ENCODE measurements around the gene ACOT11.

DNA sequence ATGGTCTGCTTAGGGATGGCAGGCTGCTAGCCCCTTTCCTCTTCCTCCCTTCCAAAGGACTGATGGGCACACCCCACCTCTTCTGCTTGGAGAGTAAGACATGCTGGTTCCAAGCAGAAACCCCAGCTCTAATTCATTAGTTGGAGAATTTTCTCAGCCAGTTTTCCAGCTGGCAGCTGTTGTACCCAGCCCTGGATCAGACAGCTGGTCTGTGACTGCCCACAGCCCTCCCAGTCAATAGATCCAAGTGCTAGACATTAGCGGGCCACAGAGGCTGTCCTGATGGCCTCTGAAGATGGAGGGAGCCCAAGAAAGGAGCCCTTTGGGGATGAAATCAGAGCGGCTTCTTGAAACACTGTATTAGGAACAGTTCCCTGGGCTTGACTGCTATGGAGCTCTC lies 35.8 kb downstream of the ACOT11 start:
- TF ChIP-seq POLR2A (IDR thresholded peaks at IDR 0.05; ENCODE audit: low read length) (no peak), GATA1 (IDR thresholded peaks at IDR 0.05; ENCODE audit: low read depth, low read length) (no peak)
